ENCODE data around the gene MYO18A.
"Not testable (repeated sequence)": the region's sequence is repeated elsewhere in the genome, so short reads cannot be mapped to it uniquely, and the experiment has no call there.

The MYO18A gene

GRCh38 chr17:29178750-29179231, 1.4 kb downstream of the MYO18A start:
- H3K36me3 ChIP-seq (ENCODE audit: control insufficient read depth, insufficient read depth, low read length), result no peaks in the 10 kb centered on the region
- peaks cover 27% of the 10 kb centered on the region for H3K27me3 ChIP-seq (ENCODE audit: control insufficient read depth, insufficient read depth, low read length, poor library complexity, severe bottlenecking)
- no peaks in the 10 kb centered on the region for H3K9me3 ChIP-seq (ENCODE audit: control insufficient read depth, low read length)
- H3K27ac ChIP-seq (ENCODE audit: insufficient read depth, low read depth, low read length, poor library complexity, severe bottlenecking), result no peak overlapping the region
- peak overlapping the region; percentile 57 for H3K4me3 ChIP-seq (ENCODE audit: insufficient read depth, low read depth, low read length)
- WGBS, 2 experiments, result 27 to 34% methylated on average over 8 of the region's 8 CpGs
- peaks cover 23% of the 10 kb centered on the region for H3K4me1 ChIP-seq (ENCODE audit: control insufficient read depth, insufficient read depth, low read length)

- Histone ChIP-seq H3K4me1 (ENCODE audit: control insufficient read depth, insufficient read depth, low read length) (peaks cover 23% of the 10 kb centered on the region), H3K36me3 (ENCODE audit: control insufficient read depth, insufficient read depth, low read length) (no peaks in the 10 kb centered on the region), H3K9me3 (ENCODE audit: control insufficient read depth, low read length) (no peaks in the 10 kb centered on the region), H3K4me3 (ENCODE audit: insufficient read depth, low read depth, low read length) (no peak overlapping the region), H3K27ac (ENCODE audit: insufficient read depth, low read depth, low read length, poor library complexity, severe bottlenecking) (no peak overlapping the region), H3K27me3 (ENCODE audit: control insufficient read depth, insufficient read depth, low read length, poor library complexity, severe bottlenecking) (peaks cover 27% of the 10 kb centered on the region)
- 62 to 68% methylated on average over 4 of the region's 4 CpGs for WGBS, 2 experiments
These were observed 2.1 kb downstream of the MYO18A start for GRCh38 chr17:29177871-29178749.

- Histone ChIP-seq H3K36me3 (ENCODE audit: control insufficient read depth, insufficient read depth, low read length) (no peaks in the 10 kb centered on the region), H3K4me1 (ENCODE audit: control insufficient read depth, insufficient read depth, low read length) (peaks cover 23% of the 10 kb centered on the region), H3K4me3 (ENCODE audit: insufficient read depth, low read depth, low read length) (no peak overlapping the region), H3K9me3 (ENCODE audit: control insufficient read depth, low read length) (no peaks in the 10 kb centered on the region), H3K27me3 (ENCODE audit: control insufficient read depth, insufficient read depth, low read length, poor library complexity, severe bottlenecking) (peaks cover 27% of the 10 kb centered on the region), H3K27ac (ENCODE audit: insufficient read depth, low read depth, low read length, poor library complexity, severe bottlenecking) (no peak overlapping the region)
- 69 to 74% methylated on average over 3 of the region's 3 CpGs for WGBS, 2 experiments
These were observed 2.7 kb downstream of the MYO18A start for GRCh38 chr17:29177541-29177870.

- no peak overlapping the region for H3K27ac ChIP-seq (ENCODE audit: insufficient read depth, low read depth, low read length, poor library complexity, severe bottlenecking)
- H3K9me3 ChIP-seq (ENCODE audit: control insufficient read depth, low read length), result no peaks in the 10 kb centered on the region
- H3K4me3 ChIP-seq (ENCODE audit: insufficient read depth, low read depth, low read length), result peak overlapping the region; percentile 36
- H3K4me1 ChIP-seq (ENCODE audit: control insufficient read depth, insufficient read depth, low read length), result peaks cover 23% of the 10 kb centered on the region
- WGBS, 2 experiments, result 2% methylated on average over 51 of the region's 51 CpGs
- no peaks in the 10 kb centered on the region for H3K36me3 ChIP-seq (ENCODE audit: control insufficient read depth, insufficient read depth, low read length)
- H3K27me3 ChIP-seq (ENCODE audit: control insufficient read depth, insufficient read depth, low read length, poor library complexity, severe bottlenecking), result peaks cover 24% of the 10 kb centered on the region
These were observed 3.4 kb downstream of the MYO18A start for GRCh38 chr17:29176558-29177351.

GRCh38 chr17:29175349-29175748, 4.8 kb downstream of the MYO18A start:
- Histone ChIP-seq H3K36me3 (ENCODE audit: control insufficient read depth, insufficient read depth, low read length) (no peaks in the 10 kb centered on the region), H3K4me1 (ENCODE audit: control insufficient read depth, insufficient read depth, low read length) (peaks cover 23% of the 10 kb centered on the region), H3K4me3 (ENCODE audit: insufficient read depth, low read depth, low read length) (no peak overlapping the region), H3K27ac (ENCODE audit: insufficient read depth, low read depth, low read length, poor library complexity, severe bottlenecking) (no peak overlapping the region), H3K27me3 (ENCODE audit: control insufficient read depth, insufficient read depth, low read length, poor library complexity, severe bottlenecking) (peaks cover 10% of the 10 kb centered on the region), H3K9me3 (ENCODE audit: control insufficient read depth, low read length) (no peaks in the 10 kb centered on the region)
- WGBS, 2 experiments, result 91 to 94% methylated on average over 5 of the region's 6 CpGs

GRCh38 chr17:29172589-29172988, 7.6 kb downstream of the MYO18A start:
- WGBS, 2 experiments, result 89 to 96% methylated on average over 1 of the region's 1 CpG
- peaks cover 9% of the 10 kb centered on the region for H3K27me3 ChIP-seq (ENCODE audit: control insufficient read depth, insufficient read depth, low read length, poor library complexity, severe bottlenecking)
- H3K27ac ChIP-seq (ENCODE audit: insufficient read depth, low read depth, low read length, poor library complexity, severe bottlenecking), result no peak overlapping the region
- no peaks in the 10 kb centered on the region for H3K9me3 ChIP-seq (ENCODE audit: control insufficient read depth, low read length)
- no peaks in the 10 kb centered on the region for H3K36me3 ChIP-seq (ENCODE audit: control insufficient read depth, insufficient read depth, low read length)
- H3K4me3 ChIP-seq (ENCODE audit: insufficient read depth, low read depth, low read length), result no peak overlapping the region
- peaks cover 16% of the 10 kb centered on the region for H3K4me1 ChIP-seq (ENCODE audit: control insufficient read depth, insufficient read depth, low read length)

GRCh38 chr17:29170682-29171081, 9.5 kb downstream of the MYO18A start:
- WGBS, 2 experiments, result 93 to 94% methylated on average over 3 of the region's 3 CpGs
- Histone ChIP-seq H3K9me3 (ENCODE audit: control insufficient read depth, low read length) (no peaks in the 10 kb centered on the region), H3K4me1 (ENCODE audit: control insufficient read depth, insufficient read depth, low read length) (peaks cover 8% of the 10 kb centered on the region)

GRCh38 chr17:29169806-29170591, 10.2 kb downstream of the MYO18A start:
- WGBS, 2 experiments, result 93 to 94% methylated on average over 9 of the region's 9 CpGs
- Histone ChIP-seq H3K4me3 (ENCODE audit: insufficient read depth, low read depth, low read length) (no peak overlapping the region), H3K4me1 (ENCODE audit: control insufficient read depth, insufficient read depth, low read length) (peaks cover 8% of the 10 kb centered on the region), H3K36me3 (ENCODE audit: control insufficient read depth, insufficient read depth, low read length) (no peaks in the 10 kb centered on the region), H3K9me3 (ENCODE audit: control insufficient read depth, low read length) (no peaks in the 10 kb centered on the region), H3K27ac (ENCODE audit: insufficient read depth, low read depth, low read length, poor library complexity, severe bottlenecking) (no peak overlapping the region), H3K27me3 (ENCODE audit: control insufficient read depth, insufficient read depth, low read length, poor library complexity, severe bottlenecking) (no peaks in the 10 kb centered on the region)

More at GRCh38 chr17:29170682-29171081, 9.5 kb downstream of the MYO18A start:
- H3K36me3 ChIP-seq (ENCODE audit: control insufficient read depth, insufficient read depth, low read length), result no peaks in the 10 kb centered on the region
- H3K4me3 ChIP-seq (ENCODE audit: insufficient read depth, low read depth, low read length), result no peak overlapping the region
- no peaks in the 10 kb centered on the region for H3K27me3 ChIP-seq (ENCODE audit: control insufficient read depth, insufficient read depth, low read length, poor library complexity, severe bottlenecking)
- H3K27ac ChIP-seq (ENCODE audit: insufficient read depth, low read depth, low read length, poor library complexity, severe bottlenecking), result no peak overlapping the region

- not testable (repeated sequence) for H3K4me3 ChIP-seq (ENCODE audit: insufficient read depth, low read depth, low read length); H3K27me3 ChIP-seq (ENCODE audit: control insufficient read depth, insufficient read depth, low read length, poor library complexity, severe bottlenecking); H3K9me3 ChIP-seq (ENCODE audit: control insufficient read depth, low read length); H3K36me3 ChIP-seq (ENCODE audit: control insufficient read depth, insufficient read depth, low read length); H3K27ac ChIP-seq (ENCODE audit: insufficient read depth, low read depth, low read length, poor library complexity, severe bottlenecking); H3K4me1 ChIP-seq (ENCODE audit: control insufficient read depth, insufficient read depth, low read length)
- WGBS, 2 experiments, result 92 to 96% methylated on average over 8 of the region's 8 CpGs
These were observed 11.5 kb downstream of the MYO18A start for GRCh38 chr17:29168759-29169126.

Measured in ectodermal cell (in vitro differentiated cells).